Measurements from ENCODE around the gene TDRD1.

DNA sequence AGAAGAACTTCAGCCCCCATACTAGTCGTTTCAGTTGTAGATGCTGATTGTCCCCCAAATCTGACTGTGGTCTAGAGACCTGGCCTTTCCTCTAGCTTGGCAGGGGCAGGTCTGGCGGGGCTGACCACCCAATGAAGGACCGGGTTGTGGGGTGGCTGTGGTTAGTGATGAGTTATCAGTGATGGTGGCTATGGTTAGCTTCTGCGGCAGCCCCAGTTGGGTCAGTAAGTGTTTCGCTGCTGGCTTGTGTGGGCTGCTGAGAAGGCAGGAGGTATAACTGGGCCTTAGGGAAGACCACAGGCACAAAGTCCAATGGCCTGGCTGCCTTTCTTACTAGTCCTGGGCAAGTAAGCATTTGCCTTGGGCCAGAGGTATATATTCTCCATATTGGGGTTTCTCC, 81.2 kb downstream of the TDRD1 start:
- TF ChIP-seq POLR2AphosphoS5 (IDR thresholded peaks at IDR 0.05): no peak
- no peak for TF ChIP-seq EZH2 (IDR thresholded peaks at IDR 0.05; ENCODE audit: borderline replicate concordance, insufficient read depth, low read length, poor library complexity, severe bottlenecking)
- TF ChIP-seq, protein P1, sequence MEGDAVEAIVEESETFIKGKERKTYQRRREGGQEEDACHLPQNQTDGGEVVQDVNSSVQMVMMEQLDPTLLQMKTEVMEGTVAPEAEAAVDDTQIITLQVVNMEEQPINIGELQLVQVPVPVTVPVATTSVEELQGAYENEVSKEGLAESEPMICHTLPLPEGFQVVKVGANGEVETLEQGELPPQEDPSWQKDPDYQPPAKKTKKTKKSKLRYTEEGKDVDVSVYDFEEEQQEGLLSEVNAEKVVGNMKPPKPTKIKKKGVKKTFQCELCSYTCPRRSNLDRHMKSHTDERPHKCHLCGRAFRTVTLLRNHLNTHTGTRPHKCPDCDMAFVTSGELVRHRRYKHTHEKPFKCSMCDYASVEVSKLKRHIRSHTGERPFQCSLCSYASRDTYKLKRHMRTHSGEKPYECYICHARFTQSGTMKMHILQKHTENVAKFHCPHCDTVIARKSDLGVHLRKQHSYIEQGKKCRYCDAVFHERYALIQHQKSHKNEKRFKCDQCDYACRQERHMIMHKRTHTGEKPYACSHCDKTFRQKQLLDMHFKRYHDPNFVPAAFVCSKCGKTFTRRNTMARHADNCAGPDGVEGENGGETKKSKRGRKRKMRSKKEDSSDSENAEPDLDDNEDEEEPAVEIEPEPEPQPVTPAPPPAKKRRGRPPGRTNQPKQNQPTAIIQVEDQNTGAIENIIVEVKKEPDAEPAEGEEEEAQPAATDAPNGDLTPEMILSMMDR (IDR thresholded peaks at IDR 0.05; ENCODE audit: poor library complexity, severe bottlenecking): no peak
- TF ChIP-seq EP300 (conservative IDR thresholded peaks at IDR 0.05; ENCODE audit: poor library complexity, severe bottlenecking): no peak
